K562 (cell line): ENCODE data around the gene NSMCE1. TPM values are rescaled to one million over a fixed set of nuclear protein-coding genes. Genes with fewer than 3 reads are reported as not detected.

Experiments used
- ATAC-seq: fragments of 200-7000 bp; cut with Tn5 transposase; 3 replicates; pipeline ENCODE4 v1.9.1; 2020; ENCODE audit warnings: moderate library complexity
- BruUV-seq: library from RNA; stranded (reverse); fragments of 400-500 nt; replicated peaks from 2 replicates; lab custom pipeline; 2021; lab: Mats Ljungman, UMichigan
- CTCF ChIA-PET: fragments of 300-600 bp; formaldehyde crosslinking; extraction: SDS; loops from one replicate; lab custom pipeline; 2021; ENCODE audit warnings: low intra/inter-chr PET ratio; lab: Yijun Ruan, JAX
- POLR2A ChIA-PET: fragments of 300-600, 350-650 bp; sonication (Branson Sonifier 250); formaldehyde crosslinking; extraction: SDS; loops from one replicate; lab custom pipeline; 2021; ENCODE audit warnings: antibody characterized with exemption, inconsistent platforms; lab: Yijun Ruan, JAX
- DNase-seq, 4 experiments: peaks; one replicate each; pipeline versions ENCODE4 v3.0.0 to v3.0.0-alpha.2; 2011 to 2018; ENCODE audit warnings: low spot score in 3 of 4, mixed read lengths in 3 of 4; ENCODE audit errors: extremely low read depth in 1 of 4
- FAIRE-seq: peaks from 2 replicates; lab custom pipeline; 2011; peaks lifted over from hg19 to GRCh38; lab: Jason Lieb, UNC
- H2AFZ ChIP-seq: 2 replicates; pipeline ENCODE4 v1.6.0; 2011; ENCODE audit warnings: low read depth, low read length, control low read depth, inconsistent platforms
- H3K27ac ChIP-seq: fragments of 200-600 bp; 3 replicates; pipeline ENCODE4 v1.8.0; 2011; ENCODE audit warnings: low read depth, mild to moderate bottlenecking, control low read depth, inconsistent platforms, low read length, moderate library complexity, mixed read lengths; ENCODE audit errors: extremely low read depth
- H3K27me3 ChIP-seq, 2 experiments: fragments of 300-600 bp in 1 of 2; 2 replicates in 1 of 2; 3 replicates in 1 of 2; pipeline versions ENCODE4 v1.6.0 to v1.8.0; 2011; ENCODE audit warnings: inconsistent platforms in 2 of 2, low read length in 2 of 2, mild to moderate bottlenecking in 1 of 2, mixed read lengths in 1 of 2, moderate library complexity in 1 of 2; ENCODE audit not compliant: control insufficient read depth in 2 of 2, insufficient read depth in 2 of 2
- H3K36me3 ChIP-seq: fragments of 300-600 bp; 3 replicates; pipeline ENCODE4 v1.8.0; 2011; ENCODE audit warnings: mild to moderate bottlenecking, low read length, inconsistent platforms; ENCODE audit not compliant: control insufficient read depth, insufficient read depth
- H3K4me1 ChIP-seq, 2 experiments: fragments of 200-600 bp in 1 of 2; replicated peaks in 1 of 2; 2 replicates in 1 of 2; 3 replicates in 1 of 2; pipeline versions ENCODE4 v1.5.1 to v1.8.0; 2011; ENCODE audit warnings: inconsistent platforms in 2 of 2, low read length in 2 of 2, mild to moderate bottlenecking in 1 of 2, mixed read lengths in 1 of 2, moderate library complexity in 1 of 2; ENCODE audit not compliant: control insufficient read depth in 2 of 2, insufficient read depth in 2 of 2
- H3K4me2 ChIP-seq: 2 replicates; pipeline ENCODE4 v1.6.1; 2011; ENCODE audit warnings: low read length, control low read depth, inconsistent platforms, mixed read lengths; ENCODE audit not compliant: insufficient read depth
- H3K4me3 ChIP-seq: fragments of 200-600 bp; sonication (generic), shearing (Covaris generic); 2 replicates; pipeline ENCODE4 v1.5.1; 2016; ENCODE audit warnings: control low read depth, inconsistent platforms
- H3K79me2 ChIP-seq: fragments of 200-600 bp; 3 replicates; pipeline ENCODE4 v1.8.0; 2011; ENCODE audit warnings: low read length, inconsistent platforms; ENCODE audit not compliant: control insufficient read depth, insufficient read depth
- H3K9ac ChIP-seq, 2 experiments: 2 replicates each; pipeline versions ENCODE4 v1.6.0 to v1.6.1; 2011; ENCODE audit warnings: low read depth in 2 of 2, low read length in 2 of 2, control low read depth in 1 of 2, inconsistent platforms in 1 of 2, mild to moderate bottlenecking in 1 of 2, mixed read lengths in 1 of 2; ENCODE audit not compliant: insufficient read depth in 1 of 2
- H3K9me1 ChIP-seq: one replicate; pipeline ENCODE4 v1.6.0; 2011; ENCODE audit warnings: inconsistent platforms, mild to moderate bottlenecking, low read length, moderate library complexity; ENCODE audit not compliant: control insufficient read depth, insufficient read depth
- H3K9me3 ChIP-seq: replicated peaks from 2 replicates; pipeline ENCODE4 v1.5.1; 2011; ENCODE audit warnings: low read depth, low read length, inconsistent platforms; ENCODE audit not compliant: control insufficient read depth, insufficient read depth
- H4K20me1 ChIP-seq: replicated peaks from 2 replicates; pipeline ENCODE4 v1.6.1; 2011; ENCODE audit warnings: low read length, inconsistent platforms, mixed read lengths; ENCODE audit not compliant: control insufficient read depth, insufficient read depth
- ARID1B ChIP-seq: fragments of 450-650 bp; IDR thresholded peaks from 2 replicates; pipeline ENCODE4 v1.6.1; 2016; ENCODE audit warnings: antibody characterized with exemption, mild to moderate bottlenecking, inconsistent platforms
- CHD1 ChIP-seq: fragments of 200-600 bp; sonication (generic); IDR thresholded peaks from one replicate; pipeline ENCODE4 v1.6.1; 2012; ENCODE audit warnings: mild to moderate bottlenecking, moderate library complexity, low read length, inconsistent platforms
- DDX20 ChIP-seq: fragments of 450-650 bp; IDR thresholded peaks from 2 replicates; pipeline ENCODE4 v1.6.1; 2016; ENCODE audit warnings: missing genetic modification characterization, low read depth, mild to moderate bottlenecking, missing compliant biosample characterization, moderate library complexity
- NEUROD1 ChIP-seq: fragments of 150-350 bp; IDR thresholded peaks from 2 replicates; pipeline ENCODE4 v1.6.1; 2014; ENCODE audit warnings: borderline replicate concordance, low read length, low read depth; ENCODE audit not compliant: partially characterized antibody
- NFRKB ChIP-seq: fragments of 450-650 bp; IDR thresholded peaks from 2 replicates; pipeline ENCODE4 v1.6.1; 2016; ENCODE audit warnings: low read depth
- POLR3A ChIP-seq: IDR thresholded peaks from 2 replicates; pipeline ENCODE4 v1.6.1; 2011; ENCODE audit warnings: borderline replicate concordance, mild to moderate bottlenecking, moderate library complexity; ENCODE audit not compliant: insufficient read length, insufficient read depth; ENCODE audit errors: extremely low read depth
- SAP30 ChIP-seq: fragments of 200-600 bp; sonication (generic); IDR thresholded peaks from 2 replicates; pipeline ENCODE4 v1.6.1; 2012; ENCODE audit warnings: borderline replicate concordance, low read depth, mild to moderate bottlenecking, moderate library complexity, low read length, control low read depth, inconsistent platforms; ENCODE audit not compliant: insufficient read depth, poor library complexity, severe bottlenecking
- SP1 ChIP-seq: sonication (generic); formaldehyde crosslinking; IDR thresholded peaks from 2 replicates; pipeline ENCODE4 v1.8.1; 2022; ENCODE audit warnings: mild to moderate bottlenecking, missing genetic modification reagents
- YBX1 ChIP-seq: fragments of 450-650 bp; IDR thresholded peaks from 2 replicates; pipeline ENCODE4 v1.7.1; 2016; ENCODE audit warnings: mild to moderate bottlenecking
- ZNF79 ChIP-seq: fragments of 250-450 bp; sonication (Bioruptor Pico); IDR thresholded peaks from 2 replicates; pipeline ENCODE4 v1.4.0; 2020; ENCODE audit warnings: low read depth, mild to moderate bottlenecking, moderate library complexity
- WGBS: fragments of 100-300 bp; shearing (Covaris generic); methylation state at CpG from one replicate; pipeline ENCODE4 v1.1.6; 2016; ENCODE audit warnings: low coverage, mixed read lengths; ENCODE audit not compliant: insufficient coverage; ENCODE audit errors: missing lambda C conversion rate; 5-methylcytosine and 5-hydroxymethylcytosine counted together
- in situ Hi-C: fragments of 300-500 bp; cut with MboI; formaldehyde crosslinking; loops from 4 replicates; pipeline ENCODE4 v1.15.0; 2018; ENCODE audit warnings: inconsistent platforms, mixed read lengths
- intact Hi-C: fragments of 100-400 bp; cut with micrococcal nuclease; formaldehyde crosslinking; loops from 2 replicates; pipeline ENCODE4 v1.14.2; 2022
- polyA plus RNA-seq, 8 experiments: library from polyadenylated mRNA; depleted of rRNA in 4 of 8; stranded (reverse) in 5 of 8; unstranded in 3 of 8; fragments of >200 nt; fragmentation: Nextera tagmentation in 2 of 8; fragmentation: Illumina TruSeq in 1 of 8; extraction: Ambion mirVana in 2 of 8; extraction: Trizol in 1 of 8; gene quantifications; 2 replicates each; pipeline versions ENCODE4 v1.2.1 to v1.2.3, GENCODE V29; 2011 to 2014; ENCODE audit warnings: inconsistent platforms in 1 of 8, missing spikeins in 1 of 8
- total RNA-seq, 7 experiments: library from RNA; depleted of rRNA in 6 of 7; stranded (reverse); fragments of >200 nt in 6 of 7; fragmentation: Illumina TruSeq in 2 of 7; extraction: Trizol in 2 of 7; gene quantifications; 2 replicates each; pipeline versions ENCODE4 v1.2.1 to v1.2.3, GENCODE V29; 2011 to 2021; ENCODE audit warnings: low replicate concordance in 1 of 7
- TF ChIP-seq, protein P1 (sequence below): sonication (generic); formaldehyde crosslinking; IDR thresholded peaks from 2 replicates; pipeline ENCODE4 v1.9.0; 2022; ENCODE audit warnings: mild to moderate bottlenecking, missing genetic modification reagents
- TF ChIP-seq, protein P2 (sequence below): fragments of 450-650 bp; IDR thresholded peaks from 2 replicates; pipeline ENCODE4 v1.6.1; 2016; ENCODE audit warnings: borderline replicate concordance
- TF ChIP-seq, protein P3 (sequence below): fragments of 450-650 bp; formaldehyde crosslinking; IDR thresholded peaks from 2 replicates; pipeline ENCODE4 v1.4.0; 2020; ENCODE audit warnings: mild to moderate bottlenecking
- TF ChIP-seq, protein P4 (sequence below): fragments of 250-450 bp; sonication (Bioruptor Pico); IDR thresholded peaks from 2 replicates; pipeline ENCODE4 v1.5.0; 2021; ENCODE audit warnings: mild to moderate bottlenecking, moderate library complexity

NSMCE1 gene
- total and polyA plus RNA-seq, 9 of the 15 experiments (the other 6 are each of a cell fraction or from before 2014, with no cell fraction given): 52.1 to 163 (median 61.5) TPM

DNA sequence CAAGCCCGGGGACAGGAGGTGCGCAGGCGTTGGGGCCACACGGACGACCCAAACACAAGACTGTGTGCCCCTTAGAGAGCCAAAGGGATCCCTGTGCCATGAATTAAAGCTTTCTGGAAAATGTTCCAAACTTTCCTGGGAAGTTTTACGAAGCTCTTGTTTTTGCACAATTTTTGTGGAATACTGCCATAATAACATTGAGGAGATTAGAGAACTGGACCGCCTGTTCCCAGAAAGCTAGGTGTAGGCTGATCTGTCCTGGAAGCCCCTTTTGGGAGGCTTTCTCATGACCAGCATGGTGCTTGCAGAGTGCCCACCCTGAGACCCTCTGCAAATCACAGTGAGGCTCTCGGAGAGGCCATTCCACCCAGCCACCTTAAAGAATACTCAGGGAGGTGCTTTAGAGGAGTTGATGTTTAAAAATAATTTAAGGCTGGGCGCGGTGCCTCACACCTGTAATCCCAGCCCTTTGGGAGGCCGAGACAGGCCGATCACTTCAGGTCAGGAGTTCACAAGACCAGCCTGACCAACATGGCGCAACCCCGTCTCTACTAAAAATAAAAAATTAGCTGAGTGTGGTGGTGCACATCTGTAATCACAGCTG lies 64.2 kb downstream of the NSMCE1 start:
- Histone ChIP-seq H3K27me3 (no peaks in the 10 kb centered on the region), H3K4me2 (peak overlapping the region; percentile 97), H3K9me3 (no peaks in the 10 kb centered on the region), H3K9me1 (no peaks in the 10 kb centered on the region), H3K4me1 (peaks cover 10 to 17% of the 10 kb centered on the region in 2 experiments), H3K9ac (peak overlapping the region; percentile 96 to 98), H3K4me3 (peak overlapping the region; percentile 55), H3K36me3 (peaks cover 4% of the 10 kb centered on the region; the same call in 1 of the 3 replicates), H3K79me2 (peaks cover 22% of the 10 kb centered on the region), H4K20me1 (no peaks in the 10 kb centered on the region), H3K27ac (peak overlapping the region; percentile 98), H2AFZ (peak overlapping the region; percentile 100)
- ChIA-PET CTCF (no interaction called here), POLR2A (interaction anchor here (0.6 to 2.2 kb wide), 12 partner anchors 8 to 38 kb away, joined by 3 to 5 read pairs (median 4); no protein-coding TSS in a partner anchor)
- intact Hi-C loops: no loop called here
- TSS peak; percentile 62 for BruUV-seq
- no peak for ATAC-seq
- in situ Hi-C loops: no loop called here
- DNase-seq: no peak
- no peak for FAIRE-seq
- WGBS: 30% methylated on average over 14 of the region's 14 CpGs
- TF ChIP-seq, protein P1, sequence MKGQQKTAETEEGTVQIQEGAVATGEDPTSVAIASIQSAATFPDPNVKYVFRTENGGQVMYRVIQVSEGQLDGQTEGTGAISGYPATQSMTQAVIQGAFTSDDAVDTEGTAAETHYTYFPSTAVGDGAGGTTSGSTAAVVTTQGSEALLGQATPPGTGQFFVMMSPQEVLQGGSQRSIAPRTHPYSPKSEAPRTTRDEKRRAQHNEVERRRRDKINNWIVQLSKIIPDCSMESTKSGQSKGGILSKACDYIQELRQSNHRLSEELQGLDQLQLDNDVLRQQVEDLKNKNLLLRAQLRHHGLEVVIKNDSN (CRISPR knock-in tag): no peak
- 0 out of 2 replicates have a peak, but pooled peaks have one; percentile 18 for TF ChIP-seq ARID1B
- no peak for TF ChIP-seq SAP30
- no peak for TF ChIP-seq ZNF79
- TF ChIP-seq, protein P2, sequence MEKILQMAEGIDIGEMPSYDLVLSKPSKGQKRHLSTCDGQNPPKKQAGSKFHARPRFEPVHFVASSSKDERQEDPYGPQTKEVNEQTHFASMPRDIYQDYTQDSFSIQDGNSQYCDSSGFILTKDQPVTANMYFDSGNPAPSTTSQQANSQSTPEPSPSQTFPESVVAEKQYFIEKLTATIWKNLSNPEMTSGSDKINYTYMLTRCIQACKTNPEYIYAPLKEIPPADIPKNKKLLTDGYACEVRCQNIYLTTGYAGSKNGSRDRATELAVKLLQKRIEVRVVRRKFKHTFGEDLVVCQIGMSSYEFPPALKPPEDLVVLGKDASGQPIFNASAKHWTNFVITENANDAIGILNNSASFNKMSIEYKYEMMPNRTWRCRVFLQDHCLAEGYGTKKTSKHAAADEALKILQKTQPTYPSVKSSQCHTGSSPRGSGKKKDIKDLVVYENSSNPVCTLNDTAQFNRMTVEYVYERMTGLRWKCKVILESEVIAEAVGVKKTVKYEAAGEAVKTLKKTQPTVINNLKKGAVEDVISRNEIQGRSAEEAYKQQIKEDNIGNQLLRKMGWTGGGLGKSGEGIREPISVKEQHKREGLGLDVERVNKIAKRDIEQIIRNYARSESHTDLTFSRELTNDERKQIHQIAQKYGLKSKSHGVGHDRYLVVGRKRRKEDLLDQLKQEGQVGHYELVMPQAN: 0 out of 2 replicates have a peak, but pooled peaks have one; percentile 1
- no peak for TF ChIP-seq SP1 (CRISPR knock-in tag)
- no peak for TF ChIP-seq YBX1
- TF ChIP-seq, protein P3, sequence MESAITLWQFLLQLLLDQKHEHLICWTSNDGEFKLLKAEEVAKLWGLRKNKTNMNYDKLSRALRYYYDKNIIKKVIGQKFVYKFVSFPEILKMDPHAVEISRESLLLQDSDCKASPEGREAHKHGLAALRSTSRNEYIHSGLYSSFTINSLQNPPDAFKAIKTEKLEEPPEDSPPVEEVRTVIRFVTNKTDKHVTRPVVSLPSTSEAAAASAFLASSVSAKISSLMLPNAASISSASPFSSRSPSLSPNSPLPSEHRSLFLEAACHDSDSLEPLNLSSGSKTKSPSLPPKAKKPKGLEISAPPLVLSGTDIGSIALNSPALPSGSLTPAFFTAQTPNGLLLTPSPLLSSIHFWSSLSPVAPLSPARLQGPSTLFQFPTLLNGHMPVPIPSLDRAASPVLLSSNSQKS: no peak
- peak; percentile 29 for TF ChIP-seq CHD1
- no peak for TF ChIP-seq DDX20 (tag)
- TF ChIP-seq POLR3A: no peak
- TF ChIP-seq, protein P4, sequence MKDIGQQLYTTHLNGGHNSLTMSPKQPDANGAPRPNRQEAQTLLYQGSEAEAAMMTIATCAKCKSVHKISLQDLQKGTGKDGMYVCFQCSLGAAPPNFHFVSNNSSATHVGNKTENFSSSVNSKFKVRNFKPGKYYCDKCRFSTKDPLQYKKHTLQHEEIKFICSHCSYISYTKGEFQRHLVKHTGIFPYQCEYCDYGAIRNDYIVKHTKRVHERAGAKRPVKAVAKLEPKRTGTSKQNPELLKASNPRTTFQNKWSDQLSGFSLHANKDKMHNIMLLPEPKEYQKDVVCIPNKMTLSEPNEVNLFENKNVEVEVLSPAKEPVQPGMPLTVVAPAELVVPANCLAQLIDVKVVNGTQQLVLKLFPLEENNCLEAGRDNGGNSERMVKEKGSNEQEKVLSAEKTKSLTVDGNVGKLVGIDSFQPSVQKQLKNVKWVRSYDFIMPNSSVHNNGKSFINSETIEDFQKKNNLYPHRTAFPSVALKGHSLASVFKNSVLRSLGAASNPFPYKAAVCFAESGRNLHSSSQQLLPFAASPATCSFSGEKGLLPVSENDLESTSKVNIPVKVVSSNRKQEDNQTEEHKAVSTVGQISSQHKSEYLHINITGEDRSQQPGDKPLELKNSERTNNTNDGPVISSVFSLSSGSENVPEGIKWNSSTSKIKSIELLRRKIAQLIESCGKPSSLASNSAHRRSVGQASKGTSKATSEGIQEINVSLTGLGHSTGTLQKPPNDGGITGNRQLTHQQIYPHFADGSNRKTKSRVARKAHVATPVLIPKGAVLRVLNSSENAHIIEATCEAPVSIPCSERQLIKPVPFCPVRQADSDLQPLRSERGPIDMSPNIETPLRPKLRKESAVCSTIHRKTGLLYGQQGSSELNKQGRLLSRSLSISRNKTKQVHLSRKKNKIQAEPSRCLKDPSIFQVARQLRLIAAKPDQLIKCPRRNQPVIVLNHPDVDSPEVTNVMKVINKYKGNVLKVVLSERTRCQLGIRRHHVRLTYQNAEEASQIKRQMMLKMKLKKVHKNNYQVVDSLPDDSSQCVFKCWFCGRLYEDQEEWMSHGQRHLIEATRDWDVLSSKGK (CRISPR knock-in tag): 0 out of 2 replicates have a peak, but pooled peaks have one; percentile 6
- no peak for TF ChIP-seq NEUROD1
- 0 out of 2 replicates have a peak, but pooled peaks have one; percentile 2 for TF ChIP-seq NFRKB
